Sciatic nerve (tissue), 2 donors: ENCODE measurements around the gene PMM2. TPM values are rescaled to one million over a fixed set of nuclear protein-coding genes. Genes with fewer than 3 reads are reported as not detected.
"Not testable (repeated sequence)": the region's sequence is repeated elsewhere in the genome, so short reads cannot be mapped to it uniquely, and the experiment has no call there.

Experiments
- ATAC-seq: fragments of 200-7000 bp; cut with Tn5 transposase; one replicate; pipeline ENCODE4 v1.9.1; 2020; ENCODE audit warnings: mild to moderate bottlenecking, moderate library complexity
- DNase-seq: peaks from one replicate; pipeline ENCODE4 v3.0.0-alpha.2; 2020; ENCODE audit warnings: low spot score
- intact Hi-C: fragments of 100-400 bp; cut with DNase I; formaldehyde crosslinking; loops from one replicate; pipeline ENCODE4 v1.14.2; 2022
- total RNA-seq: library from RNA; stranded (reverse); fragmentation: NEBNext Ultra II Directional; extraction: Animal tissue kit (Norgen Biotek cat#: 25700); gene quantifications from one replicate; pipeline ENCODE4 v1.2.1, GENCODE V29; 2021
- donor health status: DM: no; HTN: no; CAD: no.
- donor health status: DM: no; HTN: no; CAD: no.

The PMM2 gene
- total RNA-seq, 1 donor from 2014 or later = 45.4 TPM

- DNase-seq (no peak), ATAC-seq (no peak)
- intact Hi-C loops = no loop called here
These were observed 21.5 kb upstream of the PMM2 start for GRCh38 chr16:8776129-8776584.

DNA sequence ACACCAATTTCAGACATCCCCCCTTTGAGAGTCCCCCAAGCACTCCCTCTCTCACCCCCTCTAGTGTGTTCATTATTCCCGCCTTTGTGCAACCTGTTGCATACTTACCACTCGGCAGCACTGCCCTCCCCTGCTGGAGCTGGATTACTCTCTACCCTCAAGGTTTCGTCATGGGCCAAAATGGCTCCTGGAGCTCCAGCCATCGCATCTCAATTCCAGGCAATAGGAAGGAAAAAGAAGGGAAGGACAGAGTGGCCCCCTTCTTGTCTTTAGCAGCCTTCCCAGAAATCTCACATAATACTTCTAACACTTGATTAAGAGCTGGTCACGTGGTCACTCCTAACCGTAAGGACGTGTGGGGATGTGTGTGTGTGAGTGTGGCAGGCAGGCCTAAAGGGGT, 20.4 kb upstream of the PMM2 start:
- DNase-seq (no peak), ATAC-seq (no peak)
- intact Hi-C loops = no loop called here

- no peak for ATAC-seq
These were observed 15.8 kb upstream of the PMM2 start for GRCh38 chr16:8781797-8782196.

DNA sequence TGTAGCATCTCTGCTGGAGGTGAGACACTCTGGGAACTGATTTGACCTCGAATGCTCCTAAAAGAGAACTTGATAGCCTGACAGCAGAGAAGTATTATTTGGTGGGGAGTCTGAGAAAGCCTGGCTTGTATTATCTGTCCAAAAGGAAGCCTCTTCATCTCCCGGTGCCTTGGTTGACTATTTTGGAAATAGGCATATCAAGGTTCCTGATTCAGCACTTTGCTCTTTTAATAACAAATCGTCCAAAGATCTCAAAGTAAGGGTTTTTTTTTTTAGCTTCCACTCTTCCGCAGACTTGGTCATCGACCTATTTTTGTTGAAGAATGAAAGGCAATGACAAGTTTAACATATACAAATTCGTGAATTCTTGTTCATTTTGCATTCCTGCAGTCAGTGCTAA, 15.0 kb upstream of the PMM2 start:
- no peak for DNase-seq
- intact Hi-C loops = loop anchor here (10.0 kb wide), 1 partner anchor 108 kb away; the partner anchor contains the start of gene ABAT
- ATAC-seq = no peak

More at GRCh38 chr16:8781797-8782196, 15.8 kb upstream of the PMM2 start:
- no peak for DNase-seq
- intact Hi-C loops = loop anchor here (10.0 kb wide), 1 partner anchor 107 kb away; the partner anchor contains the start of gene ABAT

- ATAC-seq = no peak
- intact Hi-C loops = loop anchor here (10.0 kb wide), 1 partner anchor 111 kb away; the partner anchor contains the start of gene ABAT
These were observed 12.2 kb upstream of the PMM2 start for GRCh38 chr16:8785408-8785807.

DNA sequence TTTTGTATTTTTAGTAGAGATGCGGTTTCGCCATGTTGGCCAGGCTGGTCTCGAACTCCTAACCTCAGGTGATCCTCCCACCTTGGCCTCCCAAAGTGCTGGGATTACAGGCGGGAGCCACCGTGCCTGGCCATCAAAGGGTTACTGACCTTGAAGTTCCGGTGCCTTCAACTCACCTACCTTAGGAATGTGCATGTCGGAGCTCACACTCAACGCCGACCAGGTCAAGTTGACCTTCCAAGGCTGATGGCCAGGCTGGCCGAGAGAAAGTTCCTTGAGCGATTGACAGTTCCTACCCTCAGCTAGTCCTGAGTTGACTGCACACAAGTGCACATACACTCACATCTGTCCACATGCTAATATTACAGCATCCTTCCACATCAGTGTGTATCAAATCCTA, 11.3 kb upstream of the PMM2 start:
- DNase-seq, ATAC-seq: not testable (repeated sequence)
- intact Hi-C loops = loop anchor here (10.0 kb wide), 1 partner anchor 112 kb away; the partner anchor contains the start of gene ABAT

More at GRCh38 chr16:8785408-8785807, 12.2 kb upstream of the PMM2 start:
- DNase-seq = no peak

DNA sequence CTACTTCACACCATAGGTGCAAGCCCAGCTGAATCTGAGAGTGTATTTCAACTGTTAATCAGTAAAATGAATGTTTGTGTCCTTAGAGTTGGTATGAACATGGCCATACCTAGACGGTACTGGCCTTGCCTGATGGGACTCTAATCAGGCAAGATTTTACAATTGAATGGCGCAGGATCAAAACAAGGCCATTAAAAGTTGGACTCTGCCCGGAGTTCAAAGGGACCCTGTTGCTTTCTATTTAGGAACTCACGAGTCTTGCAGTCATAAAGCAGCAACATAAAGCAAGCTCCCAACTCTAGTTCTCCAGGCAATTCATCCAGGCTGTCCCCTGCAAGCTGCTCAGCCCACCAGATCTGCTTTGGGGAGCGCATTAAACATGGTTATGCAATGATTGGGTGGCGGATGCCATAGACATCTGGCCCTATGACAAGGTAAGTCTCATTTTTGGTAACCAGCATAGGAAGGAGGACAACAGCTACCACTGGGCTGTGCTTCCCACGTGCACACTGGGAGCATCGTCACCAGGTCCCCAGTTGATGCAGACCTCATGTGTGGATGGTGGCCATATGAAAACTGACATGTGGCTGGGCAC, 9.0 kb upstream of the PMM2 start:
- ATAC-seq (no peak), DNase-seq (no peak)
- intact Hi-C loops = loop anchor here (10.0 kb wide), 1 partner anchor 114 kb away; the partner anchor contains the start of gene ABAT

- DNase-seq (no peak), ATAC-seq (no peak)
- intact Hi-C loops = loop anchor here (10.0 kb wide), 1 partner anchor 80 kb away; no protein-coding TSS in a partner anchor
These were observed 2.5 kb upstream of the PMM2 start for GRCh38 chr16:8795091-8795490.

DNA sequence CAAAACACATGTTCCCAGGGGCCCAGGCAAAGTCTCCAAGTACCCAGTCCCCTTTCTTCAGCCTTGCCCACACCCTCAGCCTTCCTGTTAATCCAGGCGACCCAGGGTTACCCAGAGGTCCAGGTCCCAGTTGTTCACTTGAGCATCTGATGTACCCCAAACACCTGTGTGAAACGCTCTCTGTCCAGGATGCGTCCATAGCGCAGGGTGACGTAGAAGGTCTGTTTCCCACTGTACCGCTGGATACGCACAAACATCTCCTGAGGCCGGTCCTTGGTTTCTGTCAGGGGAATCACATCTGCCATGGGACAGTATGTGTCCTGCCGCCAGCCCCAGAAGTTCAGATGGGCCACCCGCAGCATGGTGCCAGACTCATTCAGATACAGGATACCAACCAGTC, 1.8 kb upstream of the PMM2 start:
- intact Hi-C loops = loop anchor here (10.0 kb wide), 1 partner anchor 79 kb away; no protein-coding TSS in a partner anchor
- no peak for ATAC-seq
- DNase-seq = no peak

- DNase-seq = no peak
- no peak for ATAC-seq
- intact Hi-C loops = loop anchor here (10.0 kb wide), 1 partner anchor 78 kb away; no protein-coding TSS in a partner anchor
These were observed 923 bp upstream of the PMM2 start for GRCh38 chr16:8796469-8797363.

- DNase-seq = no peak
- intact Hi-C loops = loop anchor here (10.0 kb wide), 1 partner anchor 77 kb away; no protein-coding TSS in a partner anchor
- no peak for ATAC-seq
These were observed 512 bp downstream of the PMM2 start for GRCh38 chr16:8798174-8798527.

DNA sequence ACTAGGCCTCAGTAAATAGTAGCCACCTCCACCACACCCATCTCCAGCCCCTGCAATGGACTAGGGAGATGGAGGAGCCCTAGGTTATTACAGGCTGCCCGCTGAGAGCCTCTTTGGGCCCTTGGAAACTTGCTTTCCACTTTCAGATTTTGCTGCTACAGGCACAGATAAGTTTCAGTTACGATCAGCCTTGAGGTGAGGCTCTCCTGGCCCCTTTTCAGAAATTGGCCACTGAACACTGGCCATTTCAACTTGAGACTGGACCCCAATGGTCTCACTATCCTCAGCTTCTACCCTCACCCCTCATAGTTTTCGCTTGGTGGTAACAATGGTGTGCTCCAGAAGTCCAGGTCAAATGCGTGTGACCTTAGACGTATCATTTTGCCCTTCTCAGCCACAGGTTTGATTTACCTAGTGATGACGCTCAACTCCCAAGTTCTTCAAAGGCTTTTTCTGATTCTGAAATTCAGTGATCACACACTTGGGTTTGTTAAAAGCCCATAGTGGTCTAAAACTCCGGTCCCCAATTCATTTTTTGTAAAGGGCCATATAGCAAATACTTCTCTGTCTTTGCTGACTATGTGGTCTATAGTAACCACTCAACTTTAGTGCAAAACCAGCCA, 1.0 kb downstream of the PMM2 start:
- intact Hi-C loops = loop anchor here (10.0 kb wide), 1 partner anchor 76 kb away; no protein-coding TSS in a partner anchor
- DNase-seq (no peak), ATAC-seq (no peak)

DNA sequence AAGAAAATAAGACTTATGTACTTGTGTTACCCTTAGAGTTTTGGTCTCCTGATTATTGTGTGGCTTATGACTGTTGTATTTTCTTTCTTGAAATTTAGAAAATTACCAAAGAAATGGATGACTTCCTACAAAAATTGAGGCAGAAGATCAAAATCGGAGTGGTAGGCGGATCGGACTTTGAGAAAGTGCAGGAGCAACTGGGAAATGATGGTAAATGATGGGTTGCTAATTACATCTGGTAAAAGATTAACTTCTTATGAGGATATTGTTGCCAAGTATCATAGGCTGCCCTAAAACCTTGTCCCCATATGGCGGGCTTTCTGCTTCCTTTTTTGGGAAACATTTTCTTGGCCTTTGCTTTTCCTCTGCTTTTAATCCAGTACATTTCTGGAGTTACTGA, 4.1 kb downstream of the PMM2 start:
- DNase-seq = no peak
- intact Hi-C loops = no loop called here
- no peak for ATAC-seq

GRCh38 chr16:8803733-8804132, 6.1 kb downstream of the PMM2 start:
- DNase-seq, ATAC-seq, intact Hi-C loops: not testable (repeated sequence)

- intact Hi-C loops = no loop called here
- ATAC-seq (no peak), DNase-seq (no peak)
These were observed 6.7 kb downstream of the PMM2 start for GRCh38 chr16:8804313-8804712.

- no peak for ATAC-seq
- intact Hi-C loops = no loop called here
- no peak for DNase-seq
These were observed 8.8 kb downstream of the PMM2 start for GRCh38 chr16:8806272-8806983.

- DNase-seq (no peak), ATAC-seq (no peak)
- intact Hi-C loops = no loop called here
These were observed 9.6 kb downstream of the PMM2 start for GRCh38 chr16:8807189-8807588.

DNA sequence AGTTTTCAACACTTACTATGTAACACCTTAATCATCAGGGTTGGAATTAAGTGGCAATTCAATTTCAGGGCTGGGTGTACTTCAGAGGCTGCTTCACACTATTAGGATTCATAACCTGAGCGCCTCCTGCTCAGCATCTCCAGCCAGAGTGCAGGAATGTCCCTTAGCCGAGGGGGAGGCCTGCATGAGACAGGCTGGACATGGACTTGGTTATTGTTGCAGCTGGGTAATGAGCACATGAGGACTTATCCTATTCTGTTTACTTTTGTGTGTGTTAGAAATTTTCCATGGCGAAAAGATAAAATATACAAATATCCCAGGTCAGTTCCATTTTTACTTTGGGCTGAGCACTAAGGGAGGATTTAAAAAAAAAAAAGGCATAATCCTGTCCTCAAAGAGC, 10.4 kb downstream of the PMM2 start:
- ATAC-seq = no peak
- intact Hi-C loops = no loop called here
- DNase-seq = no peak
